ENCODE results near the gene XBP1.

XBP1 gene

GRCh38 chr22:28791841-28792490, 8.4 kb downstream of the XBP1 start:
- no peak for DNase-seq (ENCODE audit: low read depth)
- no peak for TF ChIP-seq CTCF (conservative IDR thresholded peaks at IDR 0.05; ENCODE audit: control insufficient read depth, insufficient read depth, low read depth, low read length)
- no peak overlapping the region for H3K4me3 ChIP-seq (ENCODE audit: control insufficient read depth, low read depth, low read length)

- TF ChIP-seq CTCF (conservative IDR thresholded peaks at IDR 0.05; ENCODE audit: control insufficient read depth, insufficient read depth, low read depth, low read length) = no peak
- DNase-seq (ENCODE audit: low read depth) = no peak
These were observed 9.2 kb downstream of the XBP1 start for GRCh38 chr22:28791124-28791523.

DNA sequence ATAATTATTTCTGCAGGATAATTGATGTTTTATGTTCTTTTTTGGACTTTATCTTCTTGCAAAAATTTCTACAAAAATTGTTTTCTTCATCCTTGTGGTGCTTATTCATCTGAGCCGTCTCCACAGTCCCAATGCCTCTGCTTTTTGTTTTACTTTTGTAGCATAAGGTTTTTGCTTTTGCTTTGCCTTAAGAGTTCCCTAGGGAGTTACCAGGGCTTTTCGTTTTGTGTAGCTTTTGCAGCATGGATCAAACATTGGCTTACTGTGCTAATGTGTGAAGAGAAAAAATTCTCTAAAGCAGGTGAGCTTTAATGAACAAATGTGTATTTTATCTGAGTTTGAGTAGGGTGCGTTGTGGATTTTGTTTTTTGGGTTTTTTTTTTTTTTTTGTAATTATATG, 11.8 kb downstream of the XBP1 start:
- no peak overlapping the region for H3K4me3 ChIP-seq (ENCODE audit: control insufficient read depth, low read depth, low read length)
- no peak for TF ChIP-seq CTCF (conservative IDR thresholded peaks at IDR 0.05; ENCODE audit: control insufficient read depth, insufficient read depth, low read depth, low read length)
- DNase-seq (ENCODE audit: low read depth) = no peak

More at GRCh38 chr22:28791124-28791523, 9.2 kb downstream of the XBP1 start:
- no peak overlapping the region for H3K4me3 ChIP-seq (ENCODE audit: control insufficient read depth, low read depth, low read length)

DNA sequence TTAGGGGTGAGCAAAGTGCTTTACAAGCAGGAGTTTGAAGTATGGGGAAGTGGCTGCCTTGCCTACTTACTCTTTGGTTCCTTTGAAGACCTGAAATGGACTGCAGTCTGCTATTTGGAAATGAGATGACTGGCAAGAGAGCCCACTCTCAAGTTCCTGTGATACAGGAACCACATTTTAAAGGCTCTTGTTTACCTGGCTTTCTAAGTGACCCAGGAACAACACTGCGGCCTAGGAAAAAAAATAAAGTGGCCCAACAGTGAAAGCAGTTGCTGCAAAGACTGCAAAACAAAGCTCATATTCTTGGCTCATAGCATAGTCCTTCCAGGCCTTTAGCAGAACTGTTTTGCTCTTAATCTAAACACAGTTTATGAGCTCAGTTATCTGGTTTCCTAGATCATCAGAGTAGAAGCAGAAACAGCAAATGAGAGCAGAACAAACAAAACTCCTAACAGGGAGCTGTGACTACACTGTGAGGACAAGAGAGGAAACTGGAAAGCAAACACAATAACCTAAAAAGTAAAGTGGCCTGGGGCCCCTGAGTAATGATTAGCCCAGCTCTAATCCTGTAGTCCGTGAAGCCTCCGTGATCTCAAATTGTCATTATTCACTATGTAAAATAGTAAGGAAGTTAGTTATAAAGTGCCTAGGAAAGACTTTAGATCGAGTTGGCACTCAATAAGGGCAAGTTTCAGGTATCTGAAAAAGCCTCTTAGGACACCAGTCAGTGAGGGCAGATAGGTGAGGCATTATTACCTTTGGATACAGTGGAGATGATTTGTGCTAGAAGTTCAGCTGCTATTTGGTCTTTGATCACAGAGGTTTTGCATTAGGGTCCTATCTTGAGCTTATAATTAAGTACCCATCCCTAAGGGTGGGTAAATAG, 16.3 kb downstream of the XBP1 start:
- H3K4me3 ChIP-seq (ENCODE audit: control insufficient read depth, low read depth, low read length) = no peak overlapping the region
- DNase-seq (ENCODE audit: low read depth) = no peak
- TF ChIP-seq CTCF (conservative IDR thresholded peaks at IDR 0.05; ENCODE audit: control insufficient read depth, insufficient read depth, low read depth, low read length) = no peak

- no peak for DNase-seq (ENCODE audit: low read depth)
- no peak overlapping the region for H3K4me3 ChIP-seq (ENCODE audit: control insufficient read depth, low read depth, low read length)
- TF ChIP-seq CTCF (conservative IDR thresholded peaks at IDR 0.05; ENCODE audit: control insufficient read depth, insufficient read depth, low read depth, low read length) = no peak
These were observed 20.1 kb downstream of the XBP1 start for GRCh38 chr22:28780296-28780695.

DNA sequence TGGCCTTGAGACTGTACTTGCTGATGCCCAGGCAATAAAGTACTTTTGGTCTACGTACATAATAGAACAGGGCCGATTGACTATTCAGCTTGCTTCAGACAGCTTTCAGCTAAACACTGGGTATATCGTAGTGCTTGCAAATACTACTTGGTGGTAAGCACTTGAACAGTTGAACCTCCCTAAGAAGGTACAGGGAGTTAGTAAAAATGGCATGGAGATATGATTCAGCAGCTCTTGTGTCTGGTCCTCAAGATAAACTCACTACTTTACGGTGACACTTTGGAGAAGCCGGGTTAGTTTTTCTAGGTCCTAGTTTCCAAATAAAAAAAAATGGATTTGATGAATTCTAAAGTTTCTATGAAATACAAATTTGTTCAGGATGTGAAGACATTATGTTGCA, 20.5 kb downstream of the XBP1 start:
- no peak for TF ChIP-seq CTCF (conservative IDR thresholded peaks at IDR 0.05; ENCODE audit: control insufficient read depth, insufficient read depth, low read depth, low read length)
- no peak overlapping the region for H3K4me3 ChIP-seq (ENCODE audit: control insufficient read depth, low read depth, low read length)
- DNase-seq (ENCODE audit: low read depth) = no peak

Measured in fibroblast of mammary gland (primary cell).